ENCODE data around the gene BTG1. TPM values are rescaled to one million over a fixed set of nuclear protein-coding genes. Genes with fewer than 3 reads are reported as not detected.

Gene BTG1
- total RNA-seq, 1 donor from 2014 or later, result 52.7 TPM

- no peak for DNase-seq (ENCODE audit: extremely low read depth, low read depth, low spot score)
Observed at GRCh38 chr12:92134638-92135274, 10.9 kb downstream of the BTG1 start.

DNA sequence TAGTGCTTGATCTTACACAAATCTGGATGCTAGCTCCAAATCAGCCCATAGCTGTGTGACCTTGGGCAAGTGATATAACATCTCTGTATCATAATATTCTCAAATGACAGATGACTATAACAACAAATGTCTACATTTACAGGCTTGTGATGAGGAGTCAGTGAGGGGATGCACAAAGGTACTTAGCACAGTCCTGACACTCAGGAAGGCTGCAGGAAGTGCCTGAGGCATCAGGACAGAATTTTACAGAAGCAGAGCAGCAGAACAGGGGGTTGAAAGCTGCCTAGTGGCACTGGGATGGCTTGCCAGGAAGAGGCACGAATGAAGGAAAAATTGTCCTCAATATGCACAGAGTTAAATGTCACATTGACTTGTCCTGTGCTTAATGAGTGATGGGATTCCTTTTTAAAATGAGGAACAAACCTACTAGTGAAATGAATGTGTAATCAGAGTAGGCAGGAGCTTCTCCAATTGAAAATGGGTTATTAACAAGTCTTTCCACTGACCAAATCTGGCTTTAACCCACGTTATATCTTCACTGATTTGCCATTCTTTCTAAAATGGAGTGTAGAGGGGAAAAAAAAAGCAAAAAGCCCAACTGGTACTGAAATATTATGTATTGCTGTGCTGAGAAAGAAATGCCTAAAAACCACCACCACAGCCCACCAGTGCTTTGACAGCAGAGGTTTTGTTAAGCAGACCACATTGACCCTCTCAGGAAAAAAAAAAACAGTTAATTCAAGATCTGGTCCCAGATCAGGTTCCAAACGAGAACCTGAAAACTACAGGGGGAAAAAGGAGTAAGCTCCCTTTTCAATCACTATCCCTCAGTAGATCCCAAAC lies 11.6 kb downstream of the BTG1 start:
- no peak for DNase-seq (ENCODE audit: extremely low read depth, low read depth, low spot score)

GRCh38 chr12:92133171-92133570 lies 12.5 kb downstream of the BTG1 start:
- no peak for DNase-seq (ENCODE audit: extremely low read depth, low read depth, low spot score)

DNA sequence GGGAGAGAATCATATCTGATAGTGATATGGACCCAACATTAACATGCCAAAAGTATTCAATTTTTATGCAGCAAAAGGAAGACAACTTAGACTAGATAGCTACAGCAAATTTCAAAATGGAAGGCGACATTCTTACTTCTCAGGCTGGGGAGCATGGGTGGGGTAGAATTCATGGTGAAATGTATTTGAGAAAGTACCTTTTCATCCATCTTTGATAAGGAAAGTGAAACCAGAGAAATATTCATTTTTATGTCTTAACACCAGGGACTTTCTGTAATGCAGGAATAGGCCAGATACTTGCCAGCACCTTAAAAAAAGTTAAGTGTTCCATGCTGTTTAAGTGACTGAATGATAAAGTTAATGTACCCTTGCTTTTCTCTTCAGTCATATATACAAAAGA lies 13.4 kb downstream of the BTG1 start:
- DNase-seq (ENCODE audit: extremely low read depth, low read depth, low spot score), result no peak

DNA sequence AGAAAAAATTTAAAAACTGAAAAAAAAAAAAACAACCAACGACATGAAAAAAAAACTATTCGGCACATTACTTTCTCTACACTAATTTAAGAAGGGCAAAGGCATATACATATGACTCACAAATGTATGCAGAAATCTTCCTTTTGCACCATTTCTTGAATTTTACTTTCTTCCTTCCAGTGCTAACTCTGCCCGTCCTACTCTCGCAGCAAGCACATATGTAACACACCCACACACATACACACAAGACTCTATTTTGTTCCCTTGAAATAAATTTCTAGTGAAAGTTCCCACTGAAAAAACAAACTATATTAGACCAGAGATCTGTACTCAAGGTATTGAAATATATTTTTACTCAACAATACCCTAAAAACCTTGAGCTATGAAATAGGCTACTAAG lies 14.6 kb downstream of the BTG1 start:
- DNase-seq (ENCODE audit: extremely low read depth, low read depth, low spot score), result no peak

- DNase-seq (ENCODE audit: extremely low read depth, low read depth, low spot score), result no peak
Observed at GRCh38 chr12:92129609-92130008, 16.0 kb downstream of the BTG1 start.

DNA sequence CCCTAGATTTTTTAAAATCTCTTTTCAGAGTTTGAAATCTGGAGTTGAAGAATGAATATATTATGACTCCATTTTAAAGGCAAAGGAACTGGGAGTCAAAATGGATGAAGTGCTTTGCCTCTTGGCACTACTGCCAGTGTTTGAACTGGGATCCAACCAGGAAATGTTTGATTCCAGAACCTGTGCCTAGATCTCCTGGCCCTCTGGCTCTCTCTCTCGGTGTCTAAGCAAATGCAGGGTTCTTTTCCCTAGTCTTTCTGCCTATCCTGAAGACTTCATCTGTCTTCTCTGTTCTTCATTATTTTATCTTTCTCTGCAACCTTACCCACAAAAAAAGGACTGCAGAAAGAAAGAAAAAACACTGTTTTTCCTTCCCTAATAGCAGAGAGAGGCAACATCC lies 17.0 kb downstream of the BTG1 start:
- DNase-seq (ENCODE audit: extremely low read depth, low read depth, low spot score), result no peak

DNA sequence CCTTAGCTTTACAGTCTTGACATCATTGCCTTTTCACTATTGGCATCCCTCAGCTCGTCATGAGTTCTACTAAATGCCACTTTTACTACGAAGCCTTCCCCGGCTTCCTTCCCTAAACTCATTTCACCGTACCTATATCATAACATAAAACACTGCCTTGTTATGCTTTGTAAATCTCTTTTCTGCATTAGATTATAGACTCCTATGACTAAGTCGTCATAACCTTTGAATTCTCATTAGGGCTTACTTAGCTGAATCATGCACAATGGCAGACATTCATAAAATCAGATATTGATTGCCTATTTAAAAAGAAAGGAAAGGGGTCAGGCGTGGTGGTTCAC lies 21.0 kb downstream of the BTG1 start:
- DNase-seq (ENCODE audit: extremely low read depth, low read depth, low spot score), result no peak

- DNase-seq (ENCODE audit: extremely low read depth, low read depth, low spot score), result no peak
Observed at GRCh38 chr12:92123780-92124688, 21.6 kb downstream of the BTG1 start.

DNA sequence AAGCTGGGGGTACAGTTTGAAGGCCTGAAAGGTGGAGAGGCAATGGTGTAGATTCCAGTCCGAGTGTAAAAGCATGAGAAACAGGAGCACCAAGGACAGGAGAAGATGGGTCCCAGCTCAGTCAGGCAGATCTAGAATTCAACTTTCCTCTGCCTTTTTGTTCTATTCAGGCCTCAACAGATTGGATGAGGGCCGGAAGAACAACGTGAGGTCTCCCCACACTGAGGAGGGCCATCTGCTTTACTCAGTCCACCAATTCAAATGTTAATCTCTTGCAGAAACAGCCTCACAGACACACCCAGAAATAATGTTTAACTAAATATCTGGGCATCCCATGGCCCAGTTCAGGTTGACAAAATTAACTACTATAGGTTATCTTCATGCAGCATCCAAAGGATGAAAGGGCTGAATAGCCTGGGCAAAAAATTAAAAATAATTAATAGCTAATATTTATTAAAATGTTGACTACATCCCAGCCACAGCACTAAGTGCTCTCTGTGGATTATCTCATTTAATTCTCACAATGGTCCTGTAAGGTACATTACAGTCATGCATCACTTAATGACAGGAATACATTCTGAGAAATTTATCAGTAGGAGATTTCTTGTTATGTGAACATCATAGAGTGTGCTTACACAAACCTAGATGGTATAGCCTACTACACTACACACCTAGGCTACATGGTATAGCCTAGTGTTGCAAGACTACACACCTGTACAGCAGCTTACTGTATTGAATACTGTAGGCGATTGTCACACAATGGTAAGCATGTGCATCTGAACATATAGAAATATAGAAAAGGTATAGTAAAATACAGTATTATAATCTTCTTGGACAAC lies 22.5 kb downstream of the BTG1 start:
- no peak for DNase-seq (ENCODE audit: extremely low read depth, low read depth, low spot score)

DNA sequence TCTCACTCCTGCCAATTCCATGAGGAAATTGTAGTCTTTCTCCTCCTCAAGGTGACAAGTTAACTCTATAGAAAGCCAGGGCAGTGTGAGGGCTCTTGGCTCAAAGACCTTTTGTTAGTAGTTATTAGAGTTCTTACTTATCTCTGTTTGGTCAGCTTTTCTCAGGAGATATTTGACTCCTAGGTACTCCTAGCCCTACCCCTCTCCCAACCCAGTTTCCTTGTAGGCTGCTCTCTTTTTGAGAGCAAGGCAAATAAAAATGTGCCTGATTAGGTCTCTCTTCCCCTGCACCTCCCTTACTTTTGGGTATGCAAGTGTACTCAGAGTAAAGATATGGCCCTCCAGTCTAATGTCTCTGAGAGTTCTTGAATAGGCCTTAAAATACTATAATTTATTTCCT lies 23.8 kb downstream of the BTG1 start:
- no peak for DNase-seq (ENCODE audit: extremely low read depth, low read depth, low spot score)

- DNase-seq (ENCODE audit: extremely low read depth, low read depth, low spot score), result no peak
Observed at GRCh38 chr12:92118826-92119536, 26.7 kb downstream of the BTG1 start.

DNA sequence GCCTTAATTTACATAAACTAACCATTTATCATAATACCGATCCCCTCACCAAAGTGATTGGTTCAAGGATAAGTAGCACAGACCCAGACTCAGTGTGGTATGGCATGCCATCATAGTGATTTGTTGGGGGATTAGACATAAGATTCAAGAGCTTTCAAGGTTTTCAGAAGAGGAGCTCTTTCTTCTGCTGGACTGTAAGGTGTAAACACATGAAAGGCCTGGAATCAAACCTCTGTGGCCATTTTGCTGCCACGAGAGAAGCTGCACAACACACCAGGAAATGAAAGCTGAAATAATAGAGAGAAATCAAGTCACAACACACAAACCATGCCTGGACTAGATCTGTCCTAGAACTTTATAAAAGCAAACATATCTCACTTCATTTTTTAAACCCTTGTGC lies 30.8 kb downstream of the BTG1 start:
- DNase-seq (ENCODE audit: extremely low read depth, low read depth, low spot score), result no peak

- no peak for DNase-seq (ENCODE audit: extremely low read depth, low read depth, low spot score)
Observed at GRCh38 chr12:92111256-92111655, 34.4 kb downstream of the BTG1 start.

DNA sequence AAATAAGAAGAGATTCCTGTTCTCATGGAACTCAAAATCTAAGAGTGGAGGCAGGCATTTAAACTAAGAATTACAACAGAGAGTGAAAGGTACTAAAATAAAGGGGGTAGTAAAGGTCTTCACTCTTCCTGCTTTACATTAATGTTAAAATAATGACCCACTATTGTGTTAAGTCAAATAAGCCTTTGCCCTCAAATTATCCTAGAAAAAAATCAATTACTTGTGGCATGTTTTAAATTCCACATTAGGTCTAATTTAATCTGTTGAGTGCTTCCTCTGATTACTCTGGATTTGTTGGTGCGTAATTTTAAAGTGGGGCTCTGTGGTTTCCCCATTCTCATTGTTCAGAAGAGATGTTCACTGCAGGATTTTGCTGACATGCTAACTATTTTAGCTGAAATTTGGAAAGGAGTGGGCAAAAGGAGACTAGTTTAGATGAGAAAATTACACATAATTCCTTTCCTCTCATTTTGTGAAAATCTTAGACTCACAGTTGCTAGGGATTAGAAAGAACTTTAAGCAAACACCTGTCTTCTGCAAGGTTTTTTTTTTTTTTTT lies 35.5 kb downstream of the BTG1 start:
- DNase-seq (ENCODE audit: extremely low read depth, low read depth, low spot score), result no peak

GRCh38 chr12:92109613-92110012 lies 36.0 kb downstream of the BTG1 start:
- no peak for DNase-seq (ENCODE audit: extremely low read depth, low read depth, low spot score)

DNA sequence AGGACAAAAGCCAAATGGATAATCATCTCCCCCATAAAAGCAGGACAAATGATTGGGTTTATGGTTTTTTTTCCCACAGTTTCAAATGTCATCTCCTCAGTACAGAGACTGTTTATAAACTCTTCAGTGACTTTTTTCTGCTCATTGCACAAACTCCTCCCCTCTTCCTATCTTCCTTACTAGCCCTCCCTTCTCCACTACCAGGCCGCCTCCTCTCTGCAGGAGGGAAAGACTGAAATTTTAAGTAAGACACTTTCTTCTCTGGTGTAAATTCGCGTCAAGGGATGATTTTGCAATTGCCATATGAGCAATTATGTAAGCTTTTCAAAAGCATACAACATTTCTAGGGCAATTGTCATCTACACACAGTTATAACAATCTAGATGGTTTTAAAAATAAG lies 37.0 kb downstream of the BTG1 start:
- no peak for DNase-seq (ENCODE audit: extremely low read depth, low read depth, low spot score)

GRCh38 chr12:92107621-92108131 lies 38.0 kb downstream of the BTG1 start:
- DNase-seq (ENCODE audit: extremely low read depth, low read depth, low spot score), result no peak

DNA sequence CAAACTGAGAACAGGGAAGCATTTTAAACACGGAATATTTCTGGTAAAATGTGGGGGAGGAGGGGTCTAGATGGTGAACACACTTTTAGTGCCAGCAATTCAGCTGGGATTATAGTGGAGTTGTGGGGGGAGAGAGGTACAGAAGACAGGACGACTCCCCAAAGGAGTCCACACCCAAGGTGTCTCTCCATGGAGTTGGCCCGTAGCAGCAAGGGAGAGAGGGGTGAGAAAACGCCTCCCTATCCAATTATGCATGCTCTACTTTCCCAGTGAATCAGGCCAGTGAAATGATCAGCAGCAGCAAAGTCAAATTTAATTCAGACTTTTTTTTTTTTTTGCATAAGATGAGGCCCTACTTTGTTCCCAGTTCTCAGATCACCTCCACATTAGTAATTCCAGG lies 38.6 kb downstream of the BTG1 start:
- no peak for DNase-seq (ENCODE audit: extremely low read depth, low read depth, low spot score)

Measured in glomerular endothelial cell (primary cell).